Memory B cell (primary cell): Measurements from ENCODE around the gene RAB32.

ENCODE experiments used
- ATAC-seq: fragments of 150-1000 bp; cut with Tn5 transposase; 2 replicates; pipeline ENCODE4 v1.10.0; 2021; ENCODE audit warnings: low read depth, mild to moderate bottlenecking, moderate library complexity
- DNase-seq, 2 donors: peaks; one replicate each; pipeline ENCODE4 v3.0.0; 2022; ENCODE audit warnings: low spot score in 2 of 2
- H3K27ac Mint-ChIP-seq: one replicate; pipeline ENCODE4 v1.8.0; 2022; ENCODE audit warnings: mild to moderate bottlenecking, moderate library complexity, mixed read lengths
- H3K27me3 Mint-ChIP-seq: one replicate; pipeline ENCODE4 v1.8.0; 2022; ENCODE audit warnings: mixed read lengths
- H3K36me3 Mint-ChIP-seq: one replicate; pipeline ENCODE4 v1.8.0; 2022; ENCODE audit warnings: mild to moderate bottlenecking, mixed read lengths
- H3K4me1 Mint-ChIP-seq: one replicate; pipeline ENCODE4 v1.8.0; 2022; ENCODE audit warnings: mixed read lengths
- H3K4me3 Mint-ChIP-seq: one replicate; pipeline ENCODE4 v1.8.0; 2022; ENCODE audit warnings: mild to moderate bottlenecking, moderate library complexity, mixed read lengths
- H3K9me3 Mint-ChIP-seq: one replicate; pipeline ENCODE4 v1.8.0; 2022; ENCODE audit warnings: mixed read lengths

Gene RAB32

DNA sequence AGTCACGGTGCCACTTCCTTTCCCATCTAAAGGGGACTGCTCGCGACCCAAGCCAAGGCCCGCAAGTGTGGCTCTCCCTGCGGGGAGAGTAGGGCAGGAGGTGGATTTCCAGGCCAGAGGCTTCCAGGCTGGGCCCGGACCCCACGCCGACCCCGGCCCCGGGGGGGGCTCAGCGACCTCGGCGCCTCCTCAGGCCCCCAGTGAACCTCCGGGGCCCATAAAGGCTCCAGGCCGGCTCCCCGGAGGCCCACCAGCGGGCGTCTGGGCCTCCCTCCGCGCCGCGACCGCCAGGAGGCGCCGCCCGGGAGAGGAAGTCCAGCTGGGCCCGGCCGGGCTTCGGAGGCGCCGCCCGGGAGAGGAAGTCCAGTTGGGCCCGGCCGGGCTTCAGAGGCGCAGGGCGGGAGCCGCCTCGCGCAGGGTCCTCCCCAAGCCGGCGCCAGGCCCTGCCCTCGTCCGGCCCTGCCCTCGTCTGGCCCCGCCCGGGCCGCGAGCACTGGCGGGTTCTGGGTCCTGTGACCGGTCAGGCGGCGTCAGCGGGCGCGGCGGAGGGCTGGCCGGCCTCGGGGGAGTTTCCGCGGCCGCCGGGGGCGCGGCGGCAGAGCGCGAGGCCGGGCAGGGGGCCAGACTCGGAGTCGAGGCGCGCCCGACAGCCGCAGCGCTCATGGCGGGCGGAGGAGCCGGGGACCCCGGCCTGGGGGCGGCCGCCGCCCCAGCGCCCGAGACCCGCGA is at the start of gene RAB32:
Gene RAB32, plus strand, starts transcription at position 623 of the 729 bp plus-strand sequence. Its CDS starts 39 bp downstream, at position 662.
- DNase-seq (no peak), ATAC-seq (no peak)
- Mint-ChIP-seq H3K36me3 (no peaks in the 10 kb centered on the region), H3K27ac (no peak within 1 kb of the TSS), H3K4me3 (peak within 1 kb of the TSS; percentile 19), H3K27me3 (peaks cover 12% of the 10 kb centered on the region), H3K9me3 (no peaks in the 10 kb centered on the region), H3K4me1 (no peaks in the 10 kb centered on the region)

DNA sequence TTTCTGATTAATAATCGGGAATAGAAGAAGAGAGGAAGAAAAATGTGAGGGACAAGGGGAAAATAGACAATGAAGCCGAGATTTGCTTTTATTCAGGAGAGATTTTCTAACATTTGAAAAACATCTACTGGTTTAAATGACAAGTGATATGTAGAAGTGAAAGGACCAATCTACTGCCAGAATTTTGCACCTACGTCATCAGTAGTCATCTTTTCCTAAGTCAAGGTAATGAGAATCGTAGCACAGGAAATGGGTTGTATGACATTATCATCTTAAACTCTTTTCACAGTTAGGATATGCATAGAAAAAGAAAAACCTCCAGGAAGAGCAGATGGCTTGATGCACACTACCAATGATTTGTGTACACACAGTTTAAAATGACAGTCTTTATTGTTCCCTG is 45.3 kb upstream of the RAB32 start:
- H3K9me3 Mint-ChIP-seq = peaks cover 5% of the 10 kb centered on the region
- ATAC-seq (no peak), DNase-seq (no peak)
- H3K27ac Mint-ChIP-seq = no peak overlapping the region
- H3K4me3 Mint-ChIP-seq = no peak overlapping the region
- H3K36me3 Mint-ChIP-seq = no peaks in the 10 kb centered on the region
- no peaks in the 10 kb centered on the region for H3K4me1 Mint-ChIP-seq
- H3K27me3 Mint-ChIP-seq = no peaks in the 10 kb centered on the region

DNA sequence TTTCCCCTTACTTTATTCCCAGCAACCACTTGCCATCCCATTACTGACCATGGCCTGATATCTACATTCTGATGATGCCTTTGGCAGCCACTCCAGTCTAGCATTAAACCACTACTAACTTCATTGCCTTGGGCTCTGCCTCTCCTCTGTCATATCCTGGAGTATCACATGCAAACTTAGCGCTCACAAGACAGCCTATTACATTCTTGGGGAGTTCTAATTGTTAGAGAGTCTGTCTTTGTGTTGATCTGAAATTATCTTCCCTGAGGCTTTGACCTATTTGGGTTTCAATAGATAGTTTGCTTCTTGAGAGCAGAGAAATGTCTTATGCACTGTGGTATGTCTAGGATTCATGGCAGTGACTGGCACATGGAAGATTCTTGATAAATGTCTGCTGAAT is 40.5 kb upstream of the RAB32 start:
- Mint-ChIP-seq H3K4me1 (no peaks in the 10 kb centered on the region), H3K36me3 (no peaks in the 10 kb centered on the region), H3K9me3 (peaks cover 11% of the 10 kb centered on the region)

DNA sequence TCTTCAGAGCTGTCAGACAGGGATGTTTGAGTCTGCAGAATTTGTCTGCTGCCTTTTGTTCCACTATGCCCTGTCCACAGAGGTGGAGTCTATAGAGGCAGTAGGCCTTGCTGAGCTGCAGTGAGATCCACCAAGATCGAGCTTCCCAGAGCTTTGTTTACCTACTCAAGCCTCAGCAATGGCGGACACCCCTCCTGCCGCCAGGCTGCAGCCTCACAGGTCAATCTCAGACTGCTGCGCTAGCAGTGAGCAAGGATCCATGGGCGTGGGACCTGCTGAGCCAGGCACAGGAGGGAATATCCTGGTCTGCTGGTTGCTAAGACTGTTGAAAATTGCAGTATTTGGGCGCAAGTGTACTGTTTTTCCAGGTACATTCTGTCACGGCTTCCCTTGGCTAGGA is 28.4 kb upstream of the RAB32 start:
- H3K36me3 Mint-ChIP-seq = no peaks in the 10 kb centered on the region
- peaks cover 1% of the 10 kb centered on the region for H3K9me3 Mint-ChIP-seq

More for the DNA sequence above, 40.5 kb upstream of the RAB32 start:
- H3K4me3 Mint-ChIP-seq = no peak overlapping the region
- no peak for ATAC-seq
- no peak for DNase-seq
- no peaks in the 10 kb centered on the region for H3K27me3 Mint-ChIP-seq
- H3K27ac Mint-ChIP-seq = no peak overlapping the region

DNA sequence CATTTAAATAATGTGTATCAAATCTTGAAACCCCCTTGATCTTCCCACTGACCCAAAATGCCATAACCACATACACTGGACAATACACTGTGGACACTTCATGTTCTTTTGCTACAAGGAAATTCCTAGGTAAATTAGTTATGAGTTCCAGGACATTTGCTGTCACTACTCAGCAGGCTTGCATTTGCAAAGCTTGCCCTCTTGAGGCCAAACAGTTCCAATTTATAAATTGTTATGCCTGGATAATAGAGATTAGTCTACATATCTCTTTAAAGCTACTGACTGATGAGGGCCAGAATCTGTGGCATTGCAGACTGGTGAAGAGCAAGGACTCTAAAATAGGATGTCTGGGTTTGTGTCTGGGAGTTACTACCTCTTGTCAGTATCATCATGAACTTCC is 17.4 kb upstream of the RAB32 start:
- H3K4me3 Mint-ChIP-seq = no peak overlapping the region
- no peak overlapping the region for H3K27ac Mint-ChIP-seq
- peaks cover 11% of the 10 kb centered on the region for H3K9me3 Mint-ChIP-seq
- DNase-seq (no peak), ATAC-seq (no peak)
- H3K27me3 Mint-ChIP-seq = no peaks in the 10 kb centered on the region
- H3K4me1 Mint-ChIP-seq = no peaks in the 10 kb centered on the region
- no peaks in the 10 kb centered on the region for H3K36me3 Mint-ChIP-seq

More for the DNA sequence above, 28.4 kb upstream of the RAB32 start:
- Mint-ChIP-seq H3K27ac (no peak overlapping the region), H3K4me1 (no peaks in the 10 kb centered on the region), H3K27me3 (no peaks in the 10 kb centered on the region), H3K4me3 (no peak overlapping the region)
- ATAC-seq (no peak), DNase-seq (no peak)

DNA sequence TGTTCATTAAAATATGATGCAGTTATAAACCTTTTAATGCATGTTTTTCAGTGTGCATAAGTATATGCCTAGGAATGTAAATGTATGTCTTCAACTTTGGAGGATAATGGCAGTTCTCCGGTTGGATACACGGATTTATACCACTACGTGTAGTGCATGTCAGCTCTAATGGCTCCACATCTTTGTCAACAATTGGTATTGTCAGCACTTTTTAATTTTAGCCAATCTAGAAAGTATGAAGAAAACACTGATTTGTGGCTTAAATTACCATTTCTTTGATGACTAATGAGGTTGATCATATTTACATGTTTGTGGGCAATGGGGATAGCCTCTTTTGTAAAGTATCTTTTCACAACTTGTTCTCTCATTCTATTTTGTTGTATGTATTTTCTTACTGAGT is 10.9 kb upstream of the RAB32 start:
- Mint-ChIP-seq H3K4me3 (no peak overlapping the region), H3K27me3 (no peaks in the 10 kb centered on the region), H3K9me3 (peaks cover 2% of the 10 kb centered on the region), H3K36me3 (no peaks in the 10 kb centered on the region), H3K27ac (no peak overlapping the region), H3K4me1 (no peaks in the 10 kb centered on the region)
- ATAC-seq (no peak), DNase-seq (no peak)

DNA sequence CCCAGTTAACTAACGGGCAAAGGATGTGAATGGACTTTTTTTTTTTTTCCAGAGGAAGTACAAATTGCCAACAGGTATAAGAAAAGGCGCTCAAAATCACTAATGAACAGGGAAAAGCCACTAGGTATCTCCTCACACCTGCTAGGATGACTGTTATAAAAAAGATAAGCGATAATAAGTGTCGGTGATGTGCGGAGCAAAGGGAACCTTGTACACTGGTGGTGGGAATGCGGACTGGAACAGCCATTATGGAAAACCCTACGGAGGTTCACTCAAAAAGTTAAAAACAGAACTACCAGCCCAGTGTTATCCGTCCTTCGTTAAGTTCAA is 787 bp upstream of the RAB32 start:
- no peak for ATAC-seq
- Mint-ChIP-seq H3K27me3 (peaks cover 12% of the 10 kb centered on the region), H3K4me1 (no peaks in the 10 kb centered on the region), H3K9me3 (no peaks in the 10 kb centered on the region), H3K27ac (no peak overlapping the region), H3K4me3 (no peak overlapping the region), H3K36me3 (no peaks in the 10 kb centered on the region)
- DNase-seq = no peak

DNA sequence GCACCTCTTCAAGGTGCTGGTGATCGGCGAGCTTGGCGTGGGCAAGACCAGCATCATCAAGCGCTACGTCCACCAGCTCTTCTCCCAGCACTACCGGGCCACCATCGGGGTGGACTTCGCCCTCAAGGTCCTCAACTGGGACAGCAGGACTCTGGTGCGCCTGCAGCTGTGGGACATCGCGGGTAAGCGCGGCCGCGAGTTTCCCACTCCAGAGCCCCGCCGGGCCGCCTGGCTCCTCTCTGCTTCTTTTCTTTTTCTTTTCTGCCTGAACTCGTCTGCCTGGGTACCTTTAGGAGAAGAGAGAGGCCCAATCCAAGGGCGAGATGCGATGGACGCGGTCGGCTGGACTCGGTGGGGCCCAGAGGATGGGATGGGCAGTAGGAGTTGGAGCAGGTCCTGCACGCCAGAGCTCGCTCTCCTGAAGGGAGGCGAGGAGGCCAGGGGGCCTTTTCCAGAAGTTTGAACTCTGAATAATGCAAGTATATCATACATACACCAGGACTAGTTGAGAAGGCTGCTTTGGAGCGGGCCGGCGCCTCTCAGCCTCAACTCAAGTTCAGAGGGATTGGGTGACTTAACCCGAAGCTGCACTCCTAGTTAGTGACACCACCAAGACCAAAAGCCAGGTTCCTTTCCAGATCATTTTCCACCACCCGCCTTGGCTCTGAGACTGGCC is 445 bp downstream of the RAB32 start:
- no peak overlapping the region for H3K27ac Mint-ChIP-seq
- no peak for ATAC-seq

DNA sequence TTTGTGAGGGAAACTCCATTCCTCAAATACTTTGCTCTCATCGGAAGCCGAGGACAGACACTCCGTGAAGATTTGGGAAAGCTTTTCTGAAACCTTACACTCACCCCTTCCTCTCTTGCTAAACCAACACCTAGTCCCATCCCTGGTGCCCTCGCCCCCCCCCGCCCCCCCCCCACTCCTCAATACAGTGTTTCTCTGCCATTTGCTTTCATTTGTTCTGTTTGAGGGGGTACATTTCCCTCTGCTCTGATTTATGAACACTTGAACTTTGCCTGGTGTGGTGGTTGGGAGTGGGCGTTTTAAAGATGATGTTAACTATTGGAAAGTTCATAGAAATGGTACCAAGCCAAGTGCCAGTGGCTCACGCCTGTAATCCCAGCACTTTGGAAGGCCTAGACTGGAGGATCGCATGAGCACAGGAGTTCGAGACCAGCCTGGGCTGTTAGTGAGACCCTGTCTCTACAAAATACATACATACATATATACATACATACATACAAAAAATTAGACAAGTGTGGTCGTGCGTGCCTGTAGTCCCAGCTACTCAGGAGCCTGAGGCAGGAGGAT is 1.1 kb downstream of the RAB32 start:
- DNase-seq (no peak), ATAC-seq (no peak)

More for the DNA sequence above, 445 bp downstream of the RAB32 start:
- H3K4me3 Mint-ChIP-seq = peak overlapping the region; percentile 19
- H3K9me3 Mint-ChIP-seq = no peaks in the 10 kb centered on the region
- no peak for DNase-seq
- no peaks in the 10 kb centered on the region for H3K36me3 Mint-ChIP-seq
- peaks cover 12% of the 10 kb centered on the region for H3K27me3 Mint-ChIP-seq
- no peaks in the 10 kb centered on the region for H3K4me1 Mint-ChIP-seq

DNA sequence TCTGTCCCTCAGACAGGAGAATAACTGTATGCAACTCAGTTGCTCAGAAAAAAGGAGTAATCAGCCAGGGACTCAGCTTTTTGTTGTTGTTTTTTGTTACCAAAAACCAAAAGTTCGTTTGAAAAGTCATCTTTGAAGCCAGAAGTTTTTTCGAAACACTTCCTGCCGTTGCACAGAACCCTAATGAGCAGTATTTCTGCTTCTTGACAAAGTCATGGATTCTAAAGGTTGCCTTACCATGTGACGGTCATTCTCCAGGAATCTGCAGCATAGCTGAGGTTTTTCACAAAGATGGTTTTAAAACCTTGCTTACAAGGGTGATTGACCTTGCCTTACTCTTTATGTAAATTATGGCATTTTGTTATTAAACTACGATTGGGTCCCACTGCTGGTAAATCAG is 1.9 kb downstream of the RAB32 start:
- no peak overlapping the region for H3K4me3 Mint-ChIP-seq

More for the DNA sequence above, 1.1 kb downstream of the RAB32 start:
- Mint-ChIP-seq H3K27ac (no peak overlapping the region), H3K9me3 (no peaks in the 10 kb centered on the region), H3K36me3 (no peaks in the 10 kb centered on the region), H3K27me3 (peaks cover 12% of the 10 kb centered on the region), H3K4me3 (no peak overlapping the region), H3K4me1 (no peaks in the 10 kb centered on the region)

DNA sequence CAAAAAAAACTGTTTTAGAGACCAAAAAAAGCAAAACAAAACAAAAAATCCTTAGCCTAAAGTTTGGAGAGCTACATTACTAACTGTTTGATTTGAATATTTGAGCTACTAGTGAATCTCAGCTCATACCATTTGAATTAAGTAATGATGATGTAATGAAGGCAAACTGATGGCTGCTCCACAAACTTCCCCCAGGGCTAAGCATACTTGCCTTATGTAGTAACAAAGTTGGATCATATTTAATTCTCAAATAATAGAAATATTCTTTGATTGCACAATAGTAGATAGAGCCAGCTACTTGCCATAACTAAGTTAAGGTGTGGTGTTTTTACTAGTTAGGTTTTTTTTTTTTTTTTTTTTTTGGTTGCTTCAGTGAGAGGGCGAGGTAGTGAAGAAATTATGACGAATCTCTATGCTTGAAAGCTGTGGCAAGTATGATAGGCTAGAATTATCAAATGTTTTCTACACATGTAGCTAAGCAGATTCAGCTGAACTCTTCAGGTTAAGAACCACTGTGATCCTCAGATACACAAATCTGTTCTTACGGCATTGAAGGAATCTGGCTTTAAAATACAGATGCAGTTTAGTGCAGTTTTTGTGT is 2.9 kb downstream of the RAB32 start:
- Mint-ChIP-seq H3K4me1 (no peaks in the 10 kb centered on the region), H3K9me3 (no peaks in the 10 kb centered on the region), H3K27ac (no peak overlapping the region), H3K4me3 (no peak overlapping the region), H3K36me3 (no peaks in the 10 kb centered on the region), H3K27me3 (peaks cover 12% of the 10 kb centered on the region)
- ATAC-seq = no peak
- no peak for DNase-seq

More for the DNA sequence above, 1.9 kb downstream of the RAB32 start:
- ATAC-seq (no peak), DNase-seq (no peak)
- peaks cover 12% of the 10 kb centered on the region for H3K27me3 Mint-ChIP-seq
- no peaks in the 10 kb centered on the region for H3K9me3 Mint-ChIP-seq
- no peak overlapping the region for H3K27ac Mint-ChIP-seq
- H3K36me3 Mint-ChIP-seq = no peaks in the 10 kb centered on the region
- no peaks in the 10 kb centered on the region for H3K4me1 Mint-ChIP-seq

DNA sequence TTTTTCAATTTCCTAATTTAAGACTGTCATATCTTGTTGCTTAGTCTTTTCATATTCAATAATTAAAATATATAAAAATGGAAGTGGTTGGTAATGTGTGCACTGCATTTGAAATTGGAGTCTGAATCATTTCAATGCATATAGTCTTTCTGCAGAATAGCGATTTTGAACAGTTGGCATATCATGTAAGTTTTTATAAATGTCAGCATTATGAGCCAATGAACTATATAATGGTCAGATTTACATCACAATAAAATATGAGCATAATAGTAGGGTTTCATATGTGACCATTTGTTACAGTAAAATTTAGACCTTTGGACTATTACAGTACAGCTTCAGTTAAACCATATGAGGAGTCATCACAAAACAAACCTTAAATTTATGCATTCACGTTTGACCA is 4.3 kb downstream of the RAB32 start:
- no peak overlapping the region for H3K4me3 Mint-ChIP-seq
- peaks cover 6% of the 10 kb centered on the region for H3K27me3 Mint-ChIP-seq
- DNase-seq (no peak), ATAC-seq (no peak)
- H3K4me1 Mint-ChIP-seq = no peaks in the 10 kb centered on the region
- H3K9me3 Mint-ChIP-seq = no peaks in the 10 kb centered on the region
- H3K36me3 Mint-ChIP-seq = no peaks in the 10 kb centered on the region
- H3K27ac Mint-ChIP-seq = no peak overlapping the region

DNA sequence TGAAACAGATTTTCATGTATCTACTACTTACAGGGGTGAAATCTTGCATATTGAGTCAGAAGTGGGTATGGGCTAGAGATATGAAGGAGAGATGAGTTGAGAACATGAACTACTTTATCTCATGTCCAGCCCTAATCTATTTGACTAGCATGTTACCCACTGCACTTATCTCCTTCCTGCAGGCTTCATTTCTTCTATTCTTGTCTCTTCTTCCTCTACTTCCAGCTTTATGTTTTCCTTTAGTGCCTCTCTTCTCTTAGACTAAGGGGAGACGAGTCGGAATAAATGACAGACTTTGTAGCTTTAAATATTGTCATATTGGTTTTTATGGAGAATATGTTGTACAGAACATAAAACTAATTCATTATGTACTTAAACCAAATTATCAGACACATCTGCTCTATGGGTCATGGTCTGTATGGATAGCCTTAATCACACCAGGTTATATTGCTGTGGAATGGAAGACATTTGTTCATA is 5.3 kb downstream of the RAB32 start:
- peaks cover 5% of the 10 kb centered on the region for H3K27me3 Mint-ChIP-seq
- no peaks in the 10 kb centered on the region for H3K4me1 Mint-ChIP-seq
- no peaks in the 10 kb centered on the region for H3K9me3 Mint-ChIP-seq
- DNase-seq (no peak), ATAC-seq (no peak)
- no peaks in the 10 kb centered on the region for H3K36me3 Mint-ChIP-seq
- H3K4me3 Mint-ChIP-seq = no peak overlapping the region
- H3K27ac Mint-ChIP-seq = no peak overlapping the region

DNA sequence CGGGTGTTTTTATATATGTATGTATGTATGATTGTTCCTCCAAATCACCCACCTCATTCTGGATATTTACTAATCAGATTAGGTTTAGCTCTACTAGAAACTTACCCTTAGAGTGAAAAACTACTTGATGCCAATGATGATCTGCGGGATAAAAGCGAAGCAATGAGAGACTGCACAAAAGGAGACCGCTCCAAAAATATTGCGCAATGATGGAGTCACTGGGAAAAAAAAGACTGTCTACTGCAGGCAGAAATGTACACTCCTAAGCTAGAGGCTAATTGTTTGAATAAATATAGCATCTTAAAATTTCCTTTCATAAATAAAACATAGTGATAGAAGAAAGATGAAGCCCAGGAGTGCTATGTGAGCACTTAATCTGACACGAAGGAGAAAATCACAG is 7.3 kb downstream of the RAB32 start:
- Mint-ChIP-seq H3K4me1 (no peaks in the 10 kb centered on the region), H3K27me3 (no peaks in the 10 kb centered on the region), H3K36me3 (no peaks in the 10 kb centered on the region), H3K4me3 (no peak overlapping the region), H3K27ac (no peak overlapping the region), H3K9me3 (peaks cover 1% of the 10 kb centered on the region)
- ATAC-seq (no peak), DNase-seq (no peak)
